Posterior vena cava (tissue), 2 donors: ENCODE data around the gene MRPL2. TPM values are rescaled to one million over a fixed set of nuclear protein-coding genes. Genes with fewer than 3 reads are reported as not detected.

Experiments
- DNase-seq: peaks from one replicate; pipeline ENCODE4 v3.0.0-alpha.2; 2020; ENCODE audit warnings: low spot score
- intact Hi-C, 2 donors: fragments of 100-400 bp; cut with DNase I; formaldehyde crosslinking; loops; one replicate each; pipeline versions ENCODE4 v1.14.1 to v1.14.2; 2022 to 2023
- long read RNA-seq, 2 donors: library from polyadenylated mRNA; unstranded; transcript quantifications; one replicate each; pipeline ENCODE4 v2.0.0, GENCODE V29; 2020 to 2021
- total RNA-seq, 2 donors: library from RNA; stranded (reverse); fragmentation: NEBNext Ultra II Directional; extraction: Animal tissue kit (Norgen Biotek cat#: 25700); gene quantifications; one replicate each; pipeline ENCODE4 v1.2.1, GENCODE V29; 2021
- donor health status: DM: yes; HTN: yes; CAD: no.
- donor health status: DM: yes; HTN: yes; CAD: no.

Gene MRPL2
- total RNA-seq = 10 to 100 TPM; 30.7 to 34.4 TPM
- long read RNA-seq, donor 1, partial matches to known transcripts = 0 of 5 reads
- long read RNA-seq, donor 1, other reads (novel, unspliced or antisense) = 0 of 5 reads
- long read RNA-seq, donor 2, transcript MRPL2-202 (7 exons, 1,588 nt) = major isoform, 18 of 22 reads
- long read RNA-seq, donor 2, partial matches to known transcripts = 0 of 22 reads
- long read RNA-seq, donor 2, other reads (novel, unspliced or antisense) = 1 of 22 reads

DNA sequence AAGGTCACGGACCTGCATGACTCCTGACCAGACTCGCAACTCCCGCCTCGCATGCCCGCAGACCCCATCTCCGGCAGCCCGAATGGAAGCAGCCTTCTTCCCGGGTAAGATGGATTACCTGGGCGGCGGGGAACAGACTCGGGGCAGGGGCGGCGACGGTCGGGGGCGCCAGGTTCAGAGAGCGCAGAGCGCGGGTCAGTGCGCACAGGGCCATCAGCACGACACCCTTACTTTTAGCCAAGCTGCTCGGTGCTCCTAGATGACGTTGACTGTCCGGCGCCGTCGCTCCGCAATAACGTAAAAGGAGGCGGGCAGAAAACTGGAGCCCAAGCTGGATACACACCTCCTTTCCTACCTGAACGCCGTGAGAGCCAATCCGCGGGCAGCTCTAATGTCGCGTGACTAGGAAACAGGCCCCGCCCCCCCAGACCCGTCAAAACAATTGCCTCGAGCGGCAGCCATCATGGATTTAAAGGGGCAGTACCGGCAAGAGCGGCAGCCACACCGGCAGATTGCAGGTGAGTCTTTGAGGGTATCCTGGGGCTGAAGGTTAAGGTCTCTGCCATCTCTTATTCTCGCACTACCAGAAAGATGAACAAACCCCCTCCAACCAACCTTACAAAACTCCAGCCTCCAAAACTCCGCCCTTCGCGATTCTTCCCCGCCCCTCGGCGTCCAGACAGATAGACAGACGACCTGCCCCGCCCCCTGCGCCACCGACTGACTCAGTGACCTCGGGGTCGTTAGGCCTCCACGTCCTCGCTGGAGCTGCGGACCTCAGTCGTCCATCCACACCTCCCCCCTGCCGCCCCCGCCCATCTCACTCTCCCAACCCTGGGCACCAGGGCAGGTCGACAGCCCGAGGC, at the start of gene MRPL2, which contains the start of gene KLC4:
Gene MRPL2, minus strand, starts transcription at position 267 of the 866 bp plus-strand sequence. Its CDS starts 53 bp downstream, at position 214.
Gene KLC4, plus strand, starts transcription at position 464 of the 866 bp plus-strand sequence. CDS start 1,705 bp downstream, outside the sequence.
- peak; percentile 99 for DNase-seq
- intact Hi-C loops = loop anchor here in 1 of 2 donors (10.0 kb wide), 1 partner anchor 65 kb away; no protein-coding TSS in a partner anchor

DNA sequence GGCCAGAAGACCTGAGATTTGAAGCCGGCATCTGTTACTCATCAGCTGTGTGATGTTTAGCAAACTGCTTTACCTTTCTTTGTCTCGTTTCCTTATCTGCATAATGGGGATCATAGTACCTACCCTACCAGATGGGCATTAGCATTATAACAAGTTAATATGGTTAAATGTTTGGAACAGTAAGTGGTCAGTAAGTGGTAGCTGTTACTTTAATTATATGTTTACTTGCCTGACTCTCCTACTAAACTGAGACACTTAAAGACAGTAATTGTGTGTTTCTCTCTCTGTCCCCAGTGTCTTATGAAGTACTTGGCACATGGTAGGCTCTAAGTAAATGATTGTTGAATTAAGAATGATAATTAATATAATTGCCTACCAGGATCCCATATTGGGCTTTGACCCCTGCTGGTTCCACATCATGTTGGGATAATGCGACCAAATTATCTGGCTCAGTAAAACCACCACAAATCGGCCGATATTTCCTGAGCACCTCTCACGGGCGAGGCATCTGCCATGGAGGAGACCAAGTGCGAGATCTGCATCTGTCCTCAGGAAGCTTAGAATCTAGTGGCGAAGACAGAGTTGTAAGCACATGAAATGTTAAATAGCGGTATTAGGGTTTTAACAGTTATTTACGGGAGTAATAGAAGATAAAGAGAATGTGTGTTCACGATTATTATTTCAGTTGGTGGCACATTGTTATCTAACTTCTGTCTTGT, 48.3 kb upstream of the MRPL2 start:
- peak; percentile 23 for DNase-seq

DNA sequence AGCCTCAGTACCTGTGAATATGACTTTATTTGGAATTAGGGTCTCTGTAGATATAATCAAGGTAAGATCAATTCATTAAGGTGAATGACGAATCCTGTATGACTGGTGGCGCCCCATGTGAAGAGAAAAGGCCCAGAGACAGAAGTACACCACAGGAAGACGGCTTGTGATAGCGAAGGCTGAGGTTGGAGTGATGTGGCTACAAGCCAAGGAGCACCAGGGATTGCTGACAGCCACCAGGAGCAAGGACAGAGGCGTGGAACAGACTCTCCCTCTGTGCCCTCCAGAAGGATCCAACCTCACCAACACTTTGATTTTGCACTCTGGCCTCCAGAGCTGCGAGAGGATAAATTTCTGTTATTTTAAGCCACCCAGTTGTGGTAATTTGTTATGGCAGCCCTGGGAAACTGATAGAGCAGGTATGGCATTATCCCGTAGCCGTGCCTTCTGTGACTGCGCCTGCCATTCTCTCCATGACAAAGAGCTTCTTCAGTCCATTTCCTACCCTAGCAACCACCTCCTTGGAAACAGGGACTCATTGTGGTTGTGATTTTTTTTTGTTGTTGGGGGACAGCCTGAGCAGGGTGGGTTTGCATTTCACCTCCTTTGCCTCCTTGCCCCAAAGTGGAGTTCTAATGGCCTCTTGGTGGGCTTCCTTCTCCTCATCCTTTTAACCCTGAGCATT, 46.4 kb upstream of the MRPL2 start:
- intact Hi-C loops = no loop called here
- no peak for DNase-seq

More for the DNA sequence above, 48.3 kb upstream of the MRPL2 start:
- intact Hi-C loops = no loop called here

DNA sequence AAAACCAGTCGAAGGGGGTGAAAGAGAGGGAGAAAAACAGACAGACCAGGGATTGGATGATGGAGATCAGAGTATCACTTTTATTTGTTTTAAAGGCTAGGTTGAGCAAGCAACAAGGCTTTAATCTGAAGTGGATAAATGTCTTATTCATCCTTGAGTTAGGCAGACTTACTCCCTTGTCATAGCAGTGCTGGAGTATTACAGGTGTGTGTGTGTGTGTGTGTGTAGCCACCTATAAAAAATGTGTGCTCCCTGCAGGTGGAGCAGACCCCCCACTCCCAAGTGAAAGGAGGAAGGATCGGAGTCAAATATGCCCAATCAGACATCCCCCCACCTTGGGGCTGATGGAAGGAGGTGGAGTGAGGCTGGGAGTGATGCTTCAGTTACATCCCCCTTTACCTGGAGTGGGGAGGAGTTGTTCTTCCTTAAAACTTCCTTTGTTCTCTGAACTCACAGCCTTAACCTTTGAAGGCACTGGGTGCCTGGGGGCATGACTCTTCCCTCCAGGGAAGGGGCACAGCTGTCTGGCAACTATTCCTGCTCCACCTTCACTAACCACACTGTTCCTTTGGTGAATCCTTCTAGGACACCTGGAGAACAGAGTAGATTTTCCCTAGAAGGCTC, 44.1 kb upstream of the MRPL2 start:
- no peak for DNase-seq
- intact Hi-C loops = no loop called here

DNA sequence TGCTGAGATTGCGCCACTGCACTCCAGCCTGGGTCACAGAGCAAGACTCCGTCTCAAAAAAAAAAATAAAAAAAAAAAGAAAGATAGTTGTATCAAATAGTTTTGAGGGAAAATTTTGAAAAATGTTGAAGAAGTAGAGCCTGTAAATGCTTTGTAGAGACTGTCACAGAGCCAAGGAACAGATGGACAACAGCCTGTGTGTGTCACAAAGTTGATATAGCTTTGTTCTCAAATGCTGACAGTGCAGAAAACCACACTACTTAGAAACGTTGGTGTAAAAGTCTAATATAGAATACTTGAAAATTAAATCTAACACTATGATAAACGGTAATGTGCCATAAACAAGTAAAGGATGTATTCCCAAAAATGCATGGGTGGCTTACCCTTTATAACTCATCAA, 42.3 kb upstream of the MRPL2 start:
- intact Hi-C loops = no loop called here

DNA sequence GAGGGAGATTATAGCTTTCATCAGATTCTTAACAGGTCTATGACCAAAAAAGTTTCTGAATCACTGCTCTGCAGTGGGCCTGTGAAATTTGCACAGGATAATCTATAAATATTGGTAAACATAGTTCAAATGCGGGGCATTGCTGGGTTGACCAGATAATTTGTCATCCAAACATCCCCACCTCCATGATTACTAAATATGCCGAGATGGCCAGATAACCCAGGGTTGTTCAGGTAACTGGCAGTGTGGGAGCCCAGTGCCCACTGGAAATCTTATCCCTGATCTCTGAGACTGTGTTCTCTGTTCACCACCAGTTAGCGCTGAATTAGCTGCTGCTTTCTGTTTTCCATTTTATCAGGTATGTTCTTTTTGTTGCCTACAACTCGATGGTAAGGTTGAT, 38.3 kb upstream of the MRPL2 start:
- intact Hi-C loops = no loop called here
- DNase-seq = no peak

More for the DNA sequence above, 42.3 kb upstream of the MRPL2 start:
- DNase-seq = no peak

DNA sequence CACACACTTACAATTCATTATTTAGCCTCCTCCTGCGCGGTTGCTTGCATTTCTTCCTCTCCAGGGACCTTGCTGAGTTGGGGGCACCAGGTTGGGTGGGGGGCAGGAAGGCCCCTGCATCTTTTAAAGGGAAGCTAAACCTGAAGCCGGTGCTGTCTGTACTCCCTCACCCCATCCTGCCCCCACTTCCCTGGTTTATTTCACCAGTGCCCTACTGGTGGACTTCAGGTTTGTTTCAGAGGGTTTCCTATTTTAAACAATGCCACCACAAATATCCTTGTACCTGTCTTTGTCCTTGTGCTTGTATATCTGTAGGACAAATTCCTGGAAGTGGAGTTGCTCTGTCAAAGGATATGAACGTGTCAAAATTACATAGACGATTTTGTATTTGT, 37.9 kb upstream of the MRPL2 start:
- intact Hi-C loops = no loop called here
- DNase-seq = no peak

- DNase-seq = no peak
- intact Hi-C loops = no loop called here
Observed at GRCh38 chr6:43096451-43097097, 37.3 kb upstream of the MRPL2 start.

- DNase-seq = no peak
- intact Hi-C loops = no loop called here
Observed at GRCh38 chr6:43095939-43096338, 36.7 kb upstream of the MRPL2 start.

GRCh38 chr6:43093436-43094289, 34.4 kb upstream of the MRPL2 start:
- no peak for DNase-seq
- intact Hi-C loops = no loop called here

GRCh38 chr6:43092635-43093034, 33.4 kb upstream of the MRPL2 start:
- intact Hi-C loops = no loop called here
- no peak for DNase-seq

DNA sequence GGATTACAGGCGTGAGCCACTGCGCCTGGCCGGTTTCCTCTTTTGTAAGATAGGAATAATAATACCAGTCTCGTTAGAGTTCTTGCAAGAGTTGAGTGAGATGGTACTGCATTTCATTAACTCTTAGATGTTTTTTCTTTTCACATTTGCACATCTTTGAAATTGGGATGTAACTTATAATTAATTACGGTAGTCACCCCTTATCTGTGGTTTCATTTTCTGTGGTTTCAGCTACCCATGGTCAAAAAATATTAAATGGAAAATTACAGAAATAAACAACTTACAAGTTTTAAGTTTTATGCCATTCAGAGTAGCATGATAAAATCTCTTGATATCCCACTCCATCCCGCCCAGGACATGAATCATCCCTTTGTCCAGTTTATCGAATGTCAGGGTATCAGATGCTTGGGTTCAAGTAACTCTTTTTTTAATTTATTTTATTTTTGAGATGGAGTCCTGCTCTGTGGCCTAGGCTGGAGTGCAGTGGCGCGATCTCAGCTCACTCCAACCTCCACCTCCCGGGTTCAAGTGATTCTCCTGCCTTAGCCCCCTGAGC, 32.3 kb upstream of the MRPL2 start:
- intact Hi-C loops = no loop called here
- DNase-seq = no peak

GRCh38 chr6:43091020-43091419, 31.8 kb upstream of the MRPL2 start:
- no peak for DNase-seq
- intact Hi-C loops = no loop called here

GRCh38 chr6:43090559-43090956, 31.3 kb upstream of the MRPL2 start:
- no peak for DNase-seq
- intact Hi-C loops = no loop called here

DNA sequence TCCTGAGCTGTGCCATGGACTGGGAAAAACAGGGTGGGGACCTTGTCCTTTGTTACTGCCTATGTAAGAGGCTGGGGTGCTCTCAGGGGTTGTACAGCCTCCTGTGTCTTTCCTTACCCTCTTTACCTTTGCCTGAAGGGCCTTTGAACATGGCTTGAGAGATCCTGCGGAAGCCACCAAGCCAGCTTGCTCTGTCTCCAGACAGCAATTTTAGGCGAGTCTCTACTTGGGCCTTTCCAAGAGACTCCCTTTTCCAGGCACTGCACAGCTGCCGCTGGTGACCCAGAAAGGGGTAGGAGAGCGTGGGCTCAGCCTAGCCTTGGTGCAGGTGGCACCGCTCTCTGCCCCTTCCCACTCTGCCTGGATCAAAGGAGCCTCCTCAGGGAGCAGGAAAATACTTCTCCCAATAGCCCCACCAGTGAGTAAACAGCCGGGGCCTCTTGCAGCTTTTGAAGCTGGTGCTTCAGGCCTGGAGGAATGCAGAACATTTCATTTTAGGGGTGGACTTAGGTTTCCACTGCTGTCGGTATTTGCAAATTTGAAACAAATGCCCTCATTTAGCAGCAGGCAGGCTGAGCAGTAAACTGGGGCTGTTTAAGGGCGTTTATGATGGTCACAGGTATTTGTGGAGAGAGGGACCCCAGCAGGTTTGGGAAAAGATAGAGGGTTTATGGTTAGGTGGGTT, 30.8 kb upstream of the MRPL2 start:
- no peak for DNase-seq
- intact Hi-C loops = no loop called here

GRCh38 chr6:43089467-43089866, 30.2 kb upstream of the MRPL2 start:
- no peak for DNase-seq
- intact Hi-C loops = no loop called here

DNA sequence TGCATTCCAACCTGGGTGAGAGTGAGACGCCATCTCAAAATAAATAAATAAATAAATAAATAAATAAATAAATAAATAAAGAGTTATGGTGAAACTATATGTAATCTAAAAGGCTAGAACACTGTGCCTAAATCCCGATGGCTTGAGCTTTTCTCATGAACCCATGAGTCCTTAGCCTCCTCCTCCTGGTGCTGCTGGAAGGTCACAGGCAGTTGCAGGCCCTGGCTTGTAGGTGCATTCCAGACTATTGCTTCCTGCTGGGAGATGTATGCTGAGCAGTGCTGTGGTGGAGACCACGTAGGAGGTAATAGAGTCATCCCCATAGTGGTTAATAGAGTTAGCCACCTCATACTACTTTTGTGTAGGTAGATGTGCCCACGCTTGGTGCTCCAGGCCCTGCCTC, 29.4 kb upstream of the MRPL2 start:
- intact Hi-C loops = no loop called here
- no peak for DNase-seq
